ENCODE data around the gene PTPN6. TPM values are rescaled to one million over a fixed set of nuclear protein-coding genes. Genes with fewer than 3 reads are reported as not detected.

Gene PTPN6
- total and polyA plus RNA-seq, 2 of the 13 experiments (the other 11 are each of a cell fraction or from before 2014, with no cell fraction given), result 10.5 to 10.6 TPM

- TF ChIP-seq ZNF770 (CRISPR knock-in tag; IDR thresholded peaks at IDR 0.05), result no peak
- peak; percentile 97 for TF ChIP-seq ATF7 (IDR thresholded peaks at IDR 0.05)
- peak; percentile 70; the same call in 1 of the 2 replicates for TF ChIP-seq ATF7 (CRISPR knock-in tag; IDR thresholded peaks at IDR 0.05)
- TF ChIP-seq ZNF280B (CRISPR knock-in tag; IDR thresholded peaks at IDR 0.05; ENCODE audit: borderline replicate concordance), result peak; percentile 56; the same call in 1 of the 2 replicates
- TF ChIP-seq DMTF1 (CRISPR knock-in tag; IDR thresholded peaks at IDR 0.05), result peak; percentile 95; the same call in 1 of the 2 replicates
- TF ChIP-seq SMAD1 (CRISPR knock-in tag; IDR thresholded peaks at IDR 0.05; ENCODE audit: borderline replicate concordance, low read depth), result 0 out of 2 replicates have a peak, but pooled peaks have one; percentile 56
- TF ChIP-seq KAT8 (CRISPR knock-in tag; IDR thresholded peaks at IDR 0.05), result peak; percentile 60; the same call in 1 of the 2 replicates
- TF ChIP-seq CEBPZ (IDR thresholded peaks at IDR 0.05; ENCODE audit: low read length), result no peak
- TF ChIP-seq SP4 (CRISPR knock-in tag; IDR thresholded peaks at IDR 0.05), result peak; percentile 91
- TF ChIP-seq ZNF749 (CRISPR knock-in tag; IDR thresholded peaks at IDR 0.05; ENCODE audit: borderline replicate concordance), result no peak
- TF ChIP-seq CEBPG (CRISPR knock-in tag; IDR thresholded peaks at IDR 0.05), result peak; percentile 61
- no peak for TF ChIP-seq ZNF784 (CRISPR knock-in tag; IDR thresholded peaks at IDR 0.05; ENCODE audit: borderline replicate concordance)
- peak in 1 of 2 experiments; percentile 63; a peak in 1 of 4 replicates for TF ChIP-seq EP300 (IDR thresholded peaks at IDR 0.05; ENCODE audit: low read depth in 2 of 2, low read length in 2 of 2)
- no peak for TF ChIP-seq EP300 (CRISPR knock-in tag; IDR thresholded peaks at IDR 0.05; ENCODE audit: borderline replicate concordance)
- no peak for TF ChIP-seq ZNF572 (CRISPR knock-in tag; IDR thresholded peaks at IDR 0.05)
- TF ChIP-seq ZNF777 (CRISPR knock-in tag; IDR thresholded peaks at IDR 0.05), result no peak
- TF ChIP-seq ELF1 (CRISPR knock-in tag; IDR thresholded peaks at IDR 0.05), result peak; percentile 85
- 0 out of 2 replicates have a peak, but pooled peaks have one; percentile 16 for TF ChIP-seq GATAD1 (CRISPR knock-in tag; IDR thresholded peaks at IDR 0.05)
Measured at GRCh38 chr12:6904280-6905276, 46.6 kb upstream of the PTPN6 start, which contains the start of gene LRRC23 (continued).
